K562 (cell line): ENCODE results near the gene SLC22A4. TPM values are rescaled to one million over a fixed set of nuclear protein-coding genes. Genes with fewer than 3 reads are reported as not detected.

Experiments
- ATAC-seq: fragments of 200-7000 bp; cut with Tn5 transposase; 3 replicates; pipeline ENCODE4 v1.9.1; 2020; ENCODE audit warnings: moderate library complexity
- BruUV-seq: library from RNA; stranded (reverse); fragments of 400-500 nt; replicated peaks from 2 replicates; lab custom pipeline; 2021; lab: Mats Ljungman, UMichigan
- CTCF ChIA-PET: fragments of 300-600 bp; formaldehyde crosslinking; extraction: SDS; loops from one replicate; lab custom pipeline; 2021; ENCODE audit warnings: low intra/inter-chr PET ratio; lab: Yijun Ruan, JAX
- POLR2A ChIA-PET: fragments of 300-600, 350-650 bp; sonication (Branson Sonifier 250); formaldehyde crosslinking; extraction: SDS; loops from one replicate; lab custom pipeline; 2021; ENCODE audit warnings: antibody characterized with exemption, inconsistent platforms; lab: Yijun Ruan, JAX
- DNase-seq, 4 experiments: peaks; one replicate each; pipeline versions ENCODE4 v3.0.0 to v3.0.0-alpha.2; 2011 to 2018; ENCODE audit warnings: low spot score in 3 of 4, mixed read lengths in 3 of 4; ENCODE audit errors: extremely low read depth in 1 of 4
- FAIRE-seq: peaks from 2 replicates; lab custom pipeline; 2011; peaks lifted over from hg19 to GRCh38; lab: Jason Lieb, UNC
- H2AFZ ChIP-seq: 2 replicates; pipeline ENCODE4 v1.6.0; 2011; ENCODE audit warnings: low read depth, low read length, control low read depth, inconsistent platforms
- H3K27ac ChIP-seq: fragments of 200-600 bp; 3 replicates; pipeline ENCODE4 v1.8.0; 2011; ENCODE audit warnings: low read depth, mild to moderate bottlenecking, control low read depth, inconsistent platforms, low read length, moderate library complexity, mixed read lengths; ENCODE audit errors: extremely low read depth
- H3K27me3 ChIP-seq, 2 experiments: fragments of 300-600 bp in 1 of 2; 2 replicates in 1 of 2; 3 replicates in 1 of 2; pipeline versions ENCODE4 v1.6.0 to v1.8.0; 2011; ENCODE audit warnings: inconsistent platforms in 2 of 2, low read length in 2 of 2, mild to moderate bottlenecking in 1 of 2, mixed read lengths in 1 of 2, moderate library complexity in 1 of 2; ENCODE audit not compliant: control insufficient read depth in 2 of 2, insufficient read depth in 2 of 2
- H3K36me3 ChIP-seq: fragments of 300-600 bp; 3 replicates; pipeline ENCODE4 v1.8.0; 2011; ENCODE audit warnings: mild to moderate bottlenecking, low read length, inconsistent platforms; ENCODE audit not compliant: control insufficient read depth, insufficient read depth
- H3K4me1 ChIP-seq, 2 experiments: fragments of 200-600 bp in 1 of 2; replicated peaks in 1 of 2; 2 replicates in 1 of 2; 3 replicates in 1 of 2; pipeline versions ENCODE4 v1.5.1 to v1.8.0; 2011; ENCODE audit warnings: inconsistent platforms in 2 of 2, low read length in 2 of 2, mild to moderate bottlenecking in 1 of 2, mixed read lengths in 1 of 2, moderate library complexity in 1 of 2; ENCODE audit not compliant: control insufficient read depth in 2 of 2, insufficient read depth in 2 of 2
- H3K4me2 ChIP-seq: 2 replicates; pipeline ENCODE4 v1.6.1; 2011; ENCODE audit warnings: low read length, control low read depth, inconsistent platforms, mixed read lengths; ENCODE audit not compliant: insufficient read depth
- H3K4me3 ChIP-seq: fragments of 200-600 bp; sonication (generic), shearing (Covaris generic); 2 replicates; pipeline ENCODE4 v1.5.1; 2016; ENCODE audit warnings: control low read depth, inconsistent platforms
- H3K79me2 ChIP-seq: fragments of 200-600 bp; 3 replicates; pipeline ENCODE4 v1.8.0; 2011; ENCODE audit warnings: low read length, inconsistent platforms; ENCODE audit not compliant: control insufficient read depth, insufficient read depth
- H3K9ac ChIP-seq, 2 experiments: 2 replicates each; pipeline versions ENCODE4 v1.6.0 to v1.6.1; 2011; ENCODE audit warnings: low read depth in 2 of 2, low read length in 2 of 2, control low read depth in 1 of 2, inconsistent platforms in 1 of 2, mild to moderate bottlenecking in 1 of 2, mixed read lengths in 1 of 2; ENCODE audit not compliant: insufficient read depth in 1 of 2
- H3K9me1 ChIP-seq: one replicate; pipeline ENCODE4 v1.6.0; 2011; ENCODE audit warnings: inconsistent platforms, mild to moderate bottlenecking, low read length, moderate library complexity; ENCODE audit not compliant: control insufficient read depth, insufficient read depth
- H3K9me3 ChIP-seq: replicated peaks from 2 replicates; pipeline ENCODE4 v1.5.1; 2011; ENCODE audit warnings: low read depth, low read length, inconsistent platforms; ENCODE audit not compliant: control insufficient read depth, insufficient read depth
- H4K20me1 ChIP-seq: replicated peaks from 2 replicates; pipeline ENCODE4 v1.6.1; 2011; ENCODE audit warnings: low read length, inconsistent platforms, mixed read lengths; ENCODE audit not compliant: control insufficient read depth, insufficient read depth
- CEBPB ChIP-seq: fragments of 450-650 bp; IDR thresholded peaks from 2 replicates; pipeline ENCODE4 v1.6.1; 2016; ENCODE audit warnings: missing genetic modification characterization, missing compliant biosample characterization
- CEBPG ChIP-seq, 3 experiments: fragments of 200-800 bp in 1 of 3; sonication (Bioruptor generic) in 1 of 3; sonication (generic) in 1 of 3; formaldehyde crosslinking in 1 of 3; IDR thresholded peaks in 2 of 3; conservative IDR thresholded peaks in 1 of 3; 2 replicates each; pipeline versions ENCODE4 v1.6.1 to v1.8.0; 2016 to 2022; ENCODE audit warnings: missing compliant biosample characterization in 2 of 3, missing genetic modification characterization in 2 of 3, mild to moderate bottlenecking in 1 of 3, missing genetic modification reagents in 1 of 3
- GATA2 ChIP-seq: sonication (generic); formaldehyde crosslinking; IDR thresholded peaks from 2 replicates; pipeline ENCODE4 v1.4.0; 2020; ENCODE audit warnings: mild to moderate bottlenecking, missing genetic modification reagents
- IRF9 ChIP-seq: fragments of 450-650 bp; IDR thresholded peaks from 2 replicates; pipeline ENCODE4 v1.6.1; 2016; ENCODE audit warnings: missing biosample characterization, missing genetic modification characterization
- SMARCA4 ChIP-seq: fragments of 450-650 bp; IDR thresholded peaks from 2 replicates; pipeline ENCODE4 v1.6.1; 2016
- ZBTB17 ChIP-seq: fragments of 450-650 bp; formaldehyde crosslinking; IDR thresholded peaks from 2 replicates; pipeline ENCODE4 v1.4.0; 2020; ENCODE audit warnings: mild to moderate bottlenecking
- WGBS: fragments of 100-300 bp; shearing (Covaris generic); methylation state at CpG from one replicate; pipeline ENCODE4 v1.1.6; 2016; ENCODE audit warnings: low coverage, mixed read lengths; ENCODE audit not compliant: insufficient coverage; ENCODE audit errors: missing lambda C conversion rate; 5-methylcytosine and 5-hydroxymethylcytosine counted together
- in situ Hi-C: fragments of 300-500 bp; cut with MboI; formaldehyde crosslinking; loops from 4 replicates; pipeline ENCODE4 v1.15.0; 2018; ENCODE audit warnings: inconsistent platforms, mixed read lengths
- intact Hi-C: fragments of 100-400 bp; cut with micrococcal nuclease; formaldehyde crosslinking; loops from 2 replicates; pipeline ENCODE4 v1.14.2; 2022
- polyA plus RNA-seq, 8 experiments: library from polyadenylated mRNA; depleted of rRNA in 4 of 8; stranded (reverse) in 5 of 8; unstranded in 3 of 8; fragments of >200 nt; fragmentation: Nextera tagmentation in 2 of 8; fragmentation: Illumina TruSeq in 1 of 8; extraction: Ambion mirVana in 2 of 8; extraction: Trizol in 1 of 8; gene quantifications; 2 replicates each; pipeline versions ENCODE4 v1.2.1 to v1.2.3, GENCODE V29; 2011 to 2014; ENCODE audit warnings: inconsistent platforms in 1 of 8, missing spikeins in 1 of 8
- total RNA-seq, 7 experiments: library from RNA; depleted of rRNA in 6 of 7; stranded (reverse); fragments of >200 nt in 6 of 7; fragmentation: Illumina TruSeq in 2 of 7; extraction: Trizol in 2 of 7; gene quantifications; 2 replicates each; pipeline versions ENCODE4 v1.2.1 to v1.2.3, GENCODE V29; 2011 to 2021; ENCODE audit warnings: low replicate concordance in 1 of 7

The SLC22A4 gene
- total and polyA plus RNA-seq, 9 of the 15 experiments (the other 6 are each of a cell fraction or from before 2014, with no cell fraction given): 2.7 to 9.5 (median 6.2) TPM

GRCh38 chr5:132298298-132299212 is 4.4 kb downstream of the SLC22A4 start:
- FAIRE-seq (no peak), DNase-seq (no peak), ATAC-seq (no peak)
- 28% methylated on average over 6 of the region's 6 CpGs for WGBS
- in situ Hi-C loops (no loop called here), intact Hi-C loops (loop anchor here (1.0 kb wide), 1 partner anchor 16 kb away; no protein-coding TSS in a partner anchor)
- BruUV-seq: no TSS peak
- Histone ChIP-seq H4K20me1 (0 out of 2 replicates have a peak, but pooled peaks cover 3% of the 10 kb centered on the region), H3K9me1 (peaks cover 4% of the 10 kb centered on the region), H3K4me3 (peak overlapping the region; percentile 2; the same call in 1 of the 2 replicates), H3K27me3 (no peaks in the 10 kb centered on the region), H3K9ac (peak overlapping the region; percentile 63 to 72), H3K4me1 (peaks cover 61 to 71% of the 10 kb centered on the region in 2 experiments), H3K27ac (peak overlapping the region; percentile 64), H3K4me2 (peak overlapping the region; percentile 79), H3K9me3 (no peaks in the 10 kb centered on the region), H3K36me3 (peaks cover 22% of the 10 kb centered on the region), H2AFZ (peak overlapping the region; percentile 49; the same call in 1 of the 2 replicates), H3K79me2 (peaks cover 92% of the 10 kb centered on the region)
- ChIA-PET POLR2A (interaction anchor here (1.1 to 2.6 kb wide), 2 partner anchors 9 to 12 kb away, joined by 3 to 10 read pairs; no protein-coding TSS in a partner anchor), CTCF (no interaction called here)
- TF ChIP-seq SMARCA4 (0 out of 2 replicates have a peak, but pooled peaks have one; percentile 24), ZBTB17 (CRISPR knock-in tag) (no peak), GATA2 (CRISPR knock-in tag) (0 out of 2 replicates have a peak, but pooled peaks have one; percentile 23), CEBPG (CRISPR knock-in tag; IDR thresholded peaks at IDR 0.05) (peak; percentile 78), CEBPG (tag; conservative IDR thresholded peaks at IDR 0.05 in 1 of 2, IDR thresholded peaks at IDR 0.05 in 1 of 2) (peak; percentile 84 to 91), IRF9 (tag) (0 out of 2 replicates have a peak, but pooled peaks have one; percentile 60), CEBPB (tag) (peak; percentile 98)
